Loucy (cell line): ENCODE results near the gene BLOC1S6.

ENCODE experiments used
- H2AFZ ChIP-seq: fragments of 200-600 bp; sonication (generic); 2 replicates; pipeline ENCODE4 v1.6.0; 2016; ENCODE audit warnings: antibody characterized with exemption, mild to moderate bottlenecking, low read length, moderate library complexity
- H3F3A ChIP-seq: fragments of 200-600 bp; 2 replicates; pipeline ENCODE4 v1.6.0; 2016; ENCODE audit warnings: antibody characterized with exemption, low read depth, mild to moderate bottlenecking
- H3K27me3 ChIP-seq: fragments of 200-600 bp; sonication (generic); 2 replicates; pipeline ENCODE4 v1.6.1; 2014; ENCODE audit warnings: low read length, mild to moderate bottlenecking; ENCODE audit not compliant: insufficient read depth, poor library complexity, severe bottlenecking
- H3K36me3 ChIP-seq: fragments of 200-600 bp; sonication (generic); 2 replicates; pipeline ENCODE4 v1.6.1; 2016; ENCODE audit warnings: low read length; ENCODE audit not compliant: insufficient read depth
- H3K4me1 ChIP-seq: fragments of 200-600 bp; sonication (generic); 2 replicates; pipeline ENCODE4 v1.5.1; 2014; ENCODE audit warnings: low read length, mild to moderate bottlenecking; ENCODE audit not compliant: insufficient read depth, poor library complexity, severe bottlenecking
- H3K4me2 ChIP-seq: fragments of 200-600 bp; sonication (generic); 2 replicates; pipeline ENCODE4 v1.6.0; 2014; ENCODE audit warnings: antibody characterized with exemption, low read length, low read depth, mild to moderate bottlenecking; ENCODE audit not compliant: poor library complexity, severe bottlenecking
- H3K4me3 ChIP-seq: fragments of 200-600 bp; sonication (generic); 2 replicates; pipeline ENCODE4 v1.5.1; 2014; ENCODE audit warnings: low read length, mild to moderate bottlenecking, mixed read lengths; ENCODE audit not compliant: poor library complexity, severe bottlenecking
- H3K79me2 ChIP-seq: fragments of 200-600 bp; sonication (generic); 2 replicates; pipeline ENCODE4 v1.6.1; 2014; ENCODE audit warnings: low read length; ENCODE audit not compliant: insufficient read depth
- H3K9ac ChIP-seq: fragments of 200-600 bp; sonication (generic); 2 replicates; pipeline ENCODE4 v1.6.0; 2014; ENCODE audit warnings: mild to moderate bottlenecking, low read depth, low read length, moderate library complexity; ENCODE audit not compliant: poor library complexity, severe bottlenecking
- H3K9me2 ChIP-seq: fragments of 200-600 bp; sonication (generic); replicated peaks from 2 replicates; pipeline ENCODE4 v1.6.1; 2016; ENCODE audit warnings: low read depth, low read length, mixed read lengths
- H3K9me3 ChIP-seq: fragments of 200-600 bp; sonication (generic); 2 replicates; pipeline ENCODE4 v1.6.1; 2014; ENCODE audit warnings: mild to moderate bottlenecking, antibody characterized with exemption, low read length, low read depth; ENCODE audit not compliant: insufficient read depth
- H4K20me1 ChIP-seq: fragments of 200-600 bp; sonication (generic); 2 replicates; pipeline ENCODE4 v1.6.0; 2014; ENCODE audit warnings: antibody characterized with exemption, low read length, mild to moderate bottlenecking; ENCODE audit not compliant: insufficient read depth, poor library complexity, severe bottlenecking
- EZH2phosphoT487 ChIP-seq: fragments of 200-600 bp; IDR thresholded peaks from 2 replicates; pipeline ENCODE4 v1.6.1; 2018; ENCODE audit warnings: antibody characterized with exemption, mild to moderate bottlenecking, moderate library complexity, borderline replicate concordance
- TF ChIP-seq, protein P1 (sequence below): fragments of 200-600 bp; sonication (generic); conservative IDR thresholded peaks from 2 replicates; pipeline ENCODE4 v1.5.1; 2014; ENCODE audit warnings: mild to moderate bottlenecking, antibody characterized with exemption, low read length

Gene BLOC1S6

DNA sequence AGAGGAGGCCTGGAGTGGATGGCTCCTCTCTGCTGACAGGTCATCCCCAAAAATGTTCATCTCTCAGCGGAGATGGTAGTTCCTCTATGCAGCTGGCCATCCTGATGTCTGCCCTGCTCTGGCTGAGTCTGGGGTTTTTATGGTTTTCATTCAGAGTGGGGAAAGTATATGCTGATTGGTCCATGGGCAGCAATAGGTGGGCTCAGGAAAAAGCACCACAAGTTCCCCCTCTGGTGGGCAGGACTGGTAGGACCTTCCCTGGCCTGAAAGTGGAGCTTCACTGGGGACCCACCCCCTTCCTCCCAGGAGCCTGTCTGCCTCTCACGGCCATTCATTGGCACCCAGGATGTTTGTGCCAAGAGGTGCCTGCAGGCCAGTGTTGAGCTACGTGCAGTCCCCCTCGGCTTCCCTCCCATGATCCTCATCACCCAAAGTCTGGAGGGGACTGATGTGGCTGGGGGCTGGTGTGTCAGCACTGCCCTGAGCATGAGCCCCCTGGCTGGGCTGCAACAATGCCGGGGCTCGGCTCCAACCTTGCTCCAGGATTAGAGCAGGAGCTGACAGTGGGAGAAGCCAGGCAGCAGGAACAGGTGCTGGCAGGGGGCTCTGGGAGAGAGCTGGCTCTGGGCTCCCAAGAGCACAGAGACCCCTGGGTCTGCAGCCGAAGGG, 13.1 kb upstream of the BLOC1S6 start:
- Histone ChIP-seq H3K9me3 (peaks cover 4% of the 10 kb centered on the region; the same call in 1 of the 2 replicates), H3K4me1 (no peaks in the 10 kb centered on the region), H2AFZ (no peak overlapping the region), H4K20me1 (no peaks in the 10 kb centered on the region), H3K4me2 (no peak overlapping the region), H3K79me2 (no peaks in the 10 kb centered on the region), H3K9ac (no peak overlapping the region), H3K9me2 (no peaks in the 10 kb centered on the region), H3K36me3 (no peaks in the 10 kb centered on the region), H3K4me3 (no peak overlapping the region), H3K27me3 (no peaks in the 10 kb centered on the region), H3F3A (no peaks in the 10 kb centered on the region)
- TF ChIP-seq, protein P1, sequence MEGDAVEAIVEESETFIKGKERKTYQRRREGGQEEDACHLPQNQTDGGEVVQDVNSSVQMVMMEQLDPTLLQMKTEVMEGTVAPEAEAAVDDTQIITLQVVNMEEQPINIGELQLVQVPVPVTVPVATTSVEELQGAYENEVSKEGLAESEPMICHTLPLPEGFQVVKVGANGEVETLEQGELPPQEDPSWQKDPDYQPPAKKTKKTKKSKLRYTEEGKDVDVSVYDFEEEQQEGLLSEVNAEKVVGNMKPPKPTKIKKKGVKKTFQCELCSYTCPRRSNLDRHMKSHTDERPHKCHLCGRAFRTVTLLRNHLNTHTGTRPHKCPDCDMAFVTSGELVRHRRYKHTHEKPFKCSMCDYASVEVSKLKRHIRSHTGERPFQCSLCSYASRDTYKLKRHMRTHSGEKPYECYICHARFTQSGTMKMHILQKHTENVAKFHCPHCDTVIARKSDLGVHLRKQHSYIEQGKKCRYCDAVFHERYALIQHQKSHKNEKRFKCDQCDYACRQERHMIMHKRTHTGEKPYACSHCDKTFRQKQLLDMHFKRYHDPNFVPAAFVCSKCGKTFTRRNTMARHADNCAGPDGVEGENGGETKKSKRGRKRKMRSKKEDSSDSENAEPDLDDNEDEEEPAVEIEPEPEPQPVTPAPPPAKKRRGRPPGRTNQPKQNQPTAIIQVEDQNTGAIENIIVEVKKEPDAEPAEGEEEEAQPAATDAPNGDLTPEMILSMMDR = peak; percentile 33
- TF ChIP-seq EZH2phosphoT487 = no peak

DNA sequence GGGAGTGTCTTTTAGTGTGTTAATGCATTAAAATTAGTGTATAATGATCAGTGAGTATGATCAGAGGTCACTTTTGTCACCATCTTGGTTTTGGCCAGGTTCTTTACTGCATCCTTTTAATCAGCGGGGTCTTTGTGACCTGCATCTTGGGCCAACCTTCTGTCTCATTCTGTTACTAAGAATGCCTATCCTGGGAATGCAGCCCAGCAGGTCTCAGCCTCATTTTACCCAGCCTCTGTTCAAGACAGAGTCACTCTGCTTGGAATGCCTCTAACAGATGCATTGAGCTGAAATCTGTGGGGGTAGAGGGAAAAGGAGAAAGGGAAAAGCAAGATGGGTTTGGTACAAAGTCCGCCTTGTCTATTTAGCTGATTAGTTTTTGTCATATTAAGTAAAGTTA, 5.3 kb upstream of the BLOC1S6 start:
- Histone ChIP-seq H2AFZ (no peak overlapping the region), H3K27me3 (no peaks in the 10 kb centered on the region), H3K9ac (no peak overlapping the region), H3K9me2 (no peaks in the 10 kb centered on the region), H3K4me3 (no peak overlapping the region), H3K9me3 (no peaks in the 10 kb centered on the region), H3K4me1 (peaks cover 15% of the 10 kb centered on the region), H4K20me1 (no peaks in the 10 kb centered on the region), H3F3A (no peaks in the 10 kb centered on the region), H3K4me2 (no peak overlapping the region), H3K36me3 (no peaks in the 10 kb centered on the region), H3K79me2 (peaks cover 17% of the 10 kb centered on the region)
- TF ChIP-seq, protein P1 = no peak
- TF ChIP-seq EZH2phosphoT487 = no peak

DNA sequence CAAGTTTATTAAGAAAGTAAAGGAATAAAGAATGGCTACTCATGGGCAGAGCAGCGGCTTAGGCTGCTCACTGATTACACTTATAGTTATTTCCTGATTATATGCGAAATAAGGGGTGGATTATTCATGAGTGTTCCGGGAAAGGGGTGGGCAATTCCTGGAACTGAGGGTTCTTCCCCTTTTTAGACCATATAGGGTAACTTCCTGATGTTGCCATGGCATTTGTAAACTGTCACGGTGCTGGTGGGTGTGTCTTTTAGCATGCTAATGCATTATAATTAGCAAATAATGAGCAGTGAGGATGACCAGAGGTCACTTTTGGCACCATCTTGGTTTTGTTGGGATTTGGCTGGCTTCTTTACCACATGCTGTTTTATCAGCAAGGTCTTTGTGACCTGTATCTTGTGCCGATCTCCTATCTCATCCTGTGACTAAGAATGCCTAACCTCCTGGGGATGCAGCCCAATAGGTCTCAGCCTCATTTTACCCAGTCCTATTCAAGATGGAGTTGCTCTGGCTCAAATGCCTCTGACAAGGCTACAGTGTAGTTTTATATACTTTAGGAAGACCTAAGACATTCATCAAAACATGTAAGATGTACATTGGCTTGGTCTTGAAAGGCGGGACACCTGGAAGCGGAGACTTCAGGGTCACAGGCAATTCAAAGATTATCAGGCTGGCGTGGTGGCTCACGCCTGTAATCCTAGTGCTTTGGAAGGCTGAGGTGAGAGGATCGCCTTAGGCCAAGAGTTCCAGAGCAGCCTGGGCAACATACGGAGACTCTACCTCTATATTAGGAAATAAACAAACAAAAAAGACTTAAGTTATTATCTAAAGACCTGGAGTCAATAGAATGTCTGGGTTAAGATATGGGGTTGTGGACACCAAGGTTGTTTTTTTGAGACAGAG, 3.2 kb upstream of the BLOC1S6 start:
- Histone ChIP-seq H3K4me2 (no peak overlapping the region), H3K79me2 (peaks cover 35% of the 10 kb centered on the region)

More for the DNA sequence above, 3.2 kb upstream of the BLOC1S6 start:
- Histone ChIP-seq H3K9ac (no peak overlapping the region), H3K4me3 (no peak overlapping the region), H3K9me3 (no peaks in the 10 kb centered on the region), H3F3A (no peaks in the 10 kb centered on the region), H3K4me1 (peaks cover 22% of the 10 kb centered on the region), H3K36me3 (no peaks in the 10 kb centered on the region), H4K20me1 (peaks cover 13% of the 10 kb centered on the region), H3K27me3 (no peaks in the 10 kb centered on the region), H3K9me2 (no peaks in the 10 kb centered on the region), H2AFZ (no peak overlapping the region)
- no peak for TF ChIP-seq EZH2phosphoT487
- TF ChIP-seq, protein P1 = no peak
